Tibial nerve (tissue), 4 donors: ENCODE measurements around the gene FZD4. TPM values are rescaled to one million over a fixed set of nuclear protein-coding genes. Genes with fewer than 3 reads are reported as not detected.
A peak's percentile ranks its signal among the peaks of the same experiment; 100 is the strongest.

Experiments
- DNase-seq, 2 donors: peaks; one replicate each; pipeline ENCODE4 v3.0.0-alpha.2; 2019; ENCODE audit warnings: low spot score in 2 of 2
- H3K27ac ChIP-seq, 4 donors: fragments of 200-600 bp; sonication (generic) in 3 of 4; one replicate each; pipeline ENCODE4 v1.5.1; 2017 to 2019; ENCODE audit warnings: mild to moderate bottlenecking in 1 of 4
- H3K27me3 ChIP-seq, 2 donors: fragments of 200-600 bp; sonication (generic) in 1 of 2; one replicate each; pipeline versions ENCODE4 v1.5.1 to v1.6.0; 2017 to 2019
- H3K36me3 ChIP-seq, 3 donors: fragments of 200-600 bp; sonication (generic); one replicate each; pipeline ENCODE4 v1.5.1; 2018 to 2019
- H3K4me1 ChIP-seq, 4 donors: fragments of 200-600 bp; sonication (generic) in 3 of 4; one replicate each; pipeline ENCODE4 v1.5.1; 2017 to 2019
- H3K4me3 ChIP-seq, 4 donors: fragments of 200-600 bp; sonication (generic) in 3 of 4; one replicate each; pipeline ENCODE4 v1.5.1; 2017 to 2019; ENCODE audit warnings: mild to moderate bottlenecking in 1 of 4, moderate library complexity in 1 of 4
- H3K9me3 ChIP-seq, 4 donors: fragments of 200-600 bp; sonication (generic) in 3 of 4; one replicate each; pipeline ENCODE4 v1.5.1; 2017 to 2019
- EP300 ChIP-seq, 2 donors: sonication (generic); formaldehyde crosslinking; IDR thresholded peaks; one replicate each; pipeline ENCODE4 v1.6.1; 2017; ENCODE audit warnings: antibody characterized with exemption in 2 of 2, mild to moderate bottlenecking in 1 of 2
- POLR2A ChIP-seq, 2 donors: fragments of 450-650 bp; IDR thresholded peaks; one replicate each; pipeline ENCODE4 v1.6.1; 2017; ENCODE audit warnings: antibody characterized with exemption in 2 of 2, mild to moderate bottlenecking in 2 of 2, moderate library complexity in 2 of 2
- WGBS, 2 donors: methylation state at CpG; one replicate each; pipeline ENCODE4 v1.1.5; 2018; 5-methylcytosine and 5-hydroxymethylcytosine counted together
- total RNA-seq, 4 donors: library from RNA; depleted of rRNA; stranded (reverse); fragments of >200 nt; gene quantifications; one replicate each; pipeline ENCODE4 v1.1.0, GENCODE V29; 2016
- TF ChIP-seq, protein P1 (sequence below), 5 experiments: fragments of 200-600 bp in 3 of 5; fragments of 450-650 bp in 2 of 5; sonication (generic) in 3 of 5; IDR thresholded peaks; one replicate each; pipeline ENCODE4 v1.5.1; 2016 to 2019; ENCODE audit warnings: antibody characterized with exemption in 5 of 5, mild to moderate bottlenecking in 3 of 5, moderate library complexity in 2 of 5

Gene FZD4
- total RNA-seq, 4 donors from 2014 or later, result 66.8 to 106 (median 80.4) TPM

DNA sequence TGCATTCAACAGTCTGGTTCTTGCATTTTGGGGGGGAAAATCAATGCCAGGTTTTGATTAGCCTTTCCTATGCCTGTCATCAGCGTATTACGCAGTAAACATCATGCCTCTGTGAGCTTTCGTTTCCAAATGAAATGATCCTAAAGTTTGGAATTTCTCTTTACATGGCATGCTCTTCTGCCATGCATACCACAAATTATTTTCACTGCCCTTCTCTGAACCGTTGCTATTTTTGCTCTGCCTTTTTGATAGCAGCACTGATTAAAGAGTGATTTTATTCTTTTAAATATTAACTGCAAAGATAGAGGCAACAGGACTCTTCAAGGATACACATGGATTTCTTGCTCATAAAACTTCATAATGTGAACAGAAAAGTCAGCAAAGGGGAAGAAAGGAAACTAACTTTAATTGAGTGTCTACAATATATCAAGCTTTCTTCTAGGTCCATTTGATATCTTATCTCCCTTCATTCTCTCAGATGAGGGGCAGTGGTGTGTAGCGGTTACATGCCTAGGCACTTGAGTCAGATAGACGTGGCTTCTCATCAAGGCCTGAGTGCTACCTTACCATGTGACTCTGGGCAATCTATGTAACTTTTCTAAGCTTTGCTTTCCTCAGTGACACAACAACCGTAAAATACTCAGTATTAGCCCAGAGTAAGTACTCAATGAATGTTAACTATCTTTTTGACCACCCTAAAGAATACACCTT lies 25.0 kb upstream of the FZD4 start:
- H3K4me1 ChIP-seq, result peaks cover 4 to 47% (median 6%) of the 10 kb centered on the region in 4 donors
- TF ChIP-seq, protein P1, sequence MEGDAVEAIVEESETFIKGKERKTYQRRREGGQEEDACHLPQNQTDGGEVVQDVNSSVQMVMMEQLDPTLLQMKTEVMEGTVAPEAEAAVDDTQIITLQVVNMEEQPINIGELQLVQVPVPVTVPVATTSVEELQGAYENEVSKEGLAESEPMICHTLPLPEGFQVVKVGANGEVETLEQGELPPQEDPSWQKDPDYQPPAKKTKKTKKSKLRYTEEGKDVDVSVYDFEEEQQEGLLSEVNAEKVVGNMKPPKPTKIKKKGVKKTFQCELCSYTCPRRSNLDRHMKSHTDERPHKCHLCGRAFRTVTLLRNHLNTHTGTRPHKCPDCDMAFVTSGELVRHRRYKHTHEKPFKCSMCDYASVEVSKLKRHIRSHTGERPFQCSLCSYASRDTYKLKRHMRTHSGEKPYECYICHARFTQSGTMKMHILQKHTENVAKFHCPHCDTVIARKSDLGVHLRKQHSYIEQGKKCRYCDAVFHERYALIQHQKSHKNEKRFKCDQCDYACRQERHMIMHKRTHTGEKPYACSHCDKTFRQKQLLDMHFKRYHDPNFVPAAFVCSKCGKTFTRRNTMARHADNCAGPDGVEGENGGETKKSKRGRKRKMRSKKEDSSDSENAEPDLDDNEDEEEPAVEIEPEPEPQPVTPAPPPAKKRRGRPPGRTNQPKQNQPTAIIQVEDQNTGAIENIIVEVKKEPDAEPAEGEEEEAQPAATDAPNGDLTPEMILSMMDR (IDR thresholded peaks at IDR 0.05), result no peak
- TF ChIP-seq EP300 (IDR thresholded peaks at IDR 0.05), result no peak
- TF ChIP-seq POLR2A (IDR thresholded peaks at IDR 0.05), result no peak
- no peaks in the 10 kb centered on the region for H3K9me3 ChIP-seq
- peak overlapping the region in 2 of 4 donors; percentile 61 to 66 for H3K27ac ChIP-seq
- no peaks in the 10 kb centered on the region for H3K36me3 ChIP-seq
- H3K4me3 ChIP-seq, result no peak overlapping the region
- DNase-seq, result no peak
- WGBS, 2 donors, result 67 to 75% methylated on average over 7 of the region's 7 CpGs
- H3K27me3 ChIP-seq, result no peaks in the 10 kb centered on the region

- TF ChIP-seq POLR2A (IDR thresholded peaks at IDR 0.05), result no peak
- TF ChIP-seq, protein P1 (IDR thresholded peaks at IDR 0.05), result peak in 4 of 5 experiments; percentile 25 to 46 (median 36)
- peak in 1 of 2 donors; percentile 70 for TF ChIP-seq EP300 (IDR thresholded peaks at IDR 0.05)
- H3K27ac ChIP-seq, result peak overlapping the region in 2 of 4 donors; percentile 61 to 66
Observed at GRCh38 chr11:86978756-86979608, 23.8 kb upstream of the FZD4 start.

DNA sequence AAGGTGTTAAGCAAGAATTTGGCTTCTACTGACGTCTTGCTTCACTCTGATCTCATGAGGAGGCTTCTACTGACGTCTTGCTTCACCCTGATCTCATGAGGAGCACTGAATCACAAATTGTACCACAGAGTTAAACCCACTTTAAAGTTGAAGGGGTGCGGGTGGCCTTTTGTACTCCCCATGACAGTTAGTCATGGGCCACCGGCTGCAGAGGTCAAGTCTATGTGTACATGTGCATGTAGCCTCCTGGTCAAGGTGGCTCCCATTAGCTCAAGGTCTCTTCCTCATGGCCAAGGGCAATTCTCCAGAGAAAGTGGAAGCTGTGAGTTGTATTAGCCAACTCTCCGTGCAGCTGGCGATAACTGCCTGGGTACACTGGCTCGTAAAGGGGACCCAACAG lies 23.1 kb upstream of the FZD4 start:
- Histone ChIP-seq H3K4me1 (peaks cover 4 to 43% (median 6%) of the 10 kb centered on the region in 4 donors), H3K4me3 (no peak overlapping the region), H3K36me3 (no peaks in the 10 kb centered on the region), H3K9me3 (peaks cover 0 to 3% (median 1%) of the 10 kb centered on the region in 4 donors), H3K27me3 (no peaks in the 10 kb centered on the region), H3K27ac (peak overlapping the region in 2 of 4 donors; percentile 61 to 66)
- peak; percentile 43 to 74 for DNase-seq
- TF ChIP-seq, protein P1 (IDR thresholded peaks at IDR 0.05), result no peak
- TF ChIP-seq EP300 (IDR thresholded peaks at IDR 0.05) (peak; percentile 63 to 88), POLR2A (IDR thresholded peaks at IDR 0.05) (no peak)
- WGBS, 2 donors, result 83 to 84% methylated on average over 7 of the region's 7 CpGs

More at GRCh38 chr11:86978756-86979608, 23.8 kb upstream of the FZD4 start:
- Histone ChIP-seq H3K4me3 (no peak overlapping the region), H3K4me1 (peaks cover 4 to 45% (median 6%) of the 10 kb centered on the region in 4 donors), H3K9me3 (no peaks in the 10 kb centered on the region), H3K27me3 (no peaks in the 10 kb centered on the region), H3K36me3 (no peaks in the 10 kb centered on the region)
- DNase-seq, result peak in 1 of 2 donors; percentile 63
- WGBS, 2 donors, result 35 to 38% methylated on average over 3 of the region's 3 CpGs

GRCh38 chr11:86977441-86978050 lies 22.4 kb upstream of the FZD4 start:
- Histone ChIP-seq H3K36me3 (no peaks in the 10 kb centered on the region), H3K27me3 (no peaks in the 10 kb centered on the region), H3K27ac (peak overlapping the region in 2 of 4 donors; percentile 15 to 61), H3K9me3 (peaks cover 0 to 10% (median 3%) of the 10 kb centered on the region in 4 donors), H3K4me3 (no peak overlapping the region), H3K4me1 (peaks cover 4 to 36% (median 6%) of the 10 kb centered on the region in 4 donors)
- TF ChIP-seq POLR2A (IDR thresholded peaks at IDR 0.05) (no peak), EP300 (IDR thresholded peaks at IDR 0.05) (peak in 1 of 2 donors; percentile 76)
- 61 to 84% methylated on average over 6 of the region's 6 CpGs for WGBS, 2 donors
- peak in 1 of 2 donors; percentile 56 for DNase-seq

GRCh38 chr11:86972734-86973133 lies 17.5 kb upstream of the FZD4 start:
- no peak for DNase-seq
- 95 to 97% methylated on average over 1 of the region's 1 CpG for WGBS, 2 donors
- Histone ChIP-seq H3K27me3 (no peaks in the 10 kb centered on the region), H3K27ac (no peak overlapping the region), H3K36me3 (no peaks in the 10 kb centered on the region), H3K4me1 (peaks cover 0 to 3% (median 0%) of the 10 kb centered on the region in 4 donors), H3K4me3 (no peak overlapping the region), H3K9me3 (peaks cover 0 to 23% (median 6%) of the 10 kb centered on the region in 4 donors)
- TF ChIP-seq POLR2A (IDR thresholded peaks at IDR 0.05) (no peak), EP300 (IDR thresholded peaks at IDR 0.05) (no peak)
- TF ChIP-seq, protein P1 (IDR thresholded peaks at IDR 0.05), result no peak
